OCI-LY3 (cell line): ENCODE results near the gene PDLIM5.

ENCODE experiments used
- H2AFZ ChIP-seq: fragments of 200-600, 300-600 bp; shearing (Covaris generic); 2 replicates; pipeline ENCODE4 v1.6.0; 2014; ENCODE audit warnings: antibody characterized with exemption, low read depth, low read length
- H3K27ac ChIP-seq: fragments of 200-600, 300-600 bp; sonication (generic); 2 replicates; pipeline ENCODE4 v1.5.1; 2014; ENCODE audit warnings: mild to moderate bottlenecking, low read length, moderate library complexity, mixed read lengths
- H3K27me3 ChIP-seq: fragments of 200-600, 300-600 bp; sonication (generic); 2 replicates; pipeline ENCODE4 v1.6.1; 2014; ENCODE audit warnings: low read depth, low read length, mixed read lengths
- H3K36me3 ChIP-seq: fragments of 200-600, 300-600 bp; sonication (generic); replicated peaks from 2 replicates; pipeline ENCODE3; 2014; ENCODE audit warnings: low read depth, low read length, mixed read lengths
- H3K4me1 ChIP-seq: fragments of 300-600, 200-600 bp; sonication (generic); 2 replicates; pipeline ENCODE4 v1.6.1; 2014; ENCODE audit warnings: low read length, mixed read lengths
- H3K4me2 ChIP-seq: fragments of 200-600, 300-600 bp; sonication (generic); 2 replicates; pipeline ENCODE4 v1.6.1; 2014; ENCODE audit warnings: low read length, mixed read lengths
- H3K4me3 ChIP-seq: fragments of 300-600, 200-600 bp; sonication (generic); 2 replicates; pipeline ENCODE4 v1.5.1; 2014; ENCODE audit warnings: antibody characterized with exemption, mild to moderate bottlenecking, low read length, moderate library complexity
- H3K79me2 ChIP-seq: fragments of 300-600, 200-600 bp; shearing (Covaris generic); 2 replicates; pipeline ENCODE4 v1.6.1; 2014; ENCODE audit warnings: mild to moderate bottlenecking, low read length, mixed read lengths
- H3K9ac ChIP-seq: fragments of 300-600, 200-600 bp; shearing (Covaris generic); 2 replicates; pipeline ENCODE4 v1.6.0; 2014; ENCODE audit warnings: mild to moderate bottlenecking, low read length, moderate library complexity
- H3K9me3 ChIP-seq: fragments of 200-600, 300-600 bp; shearing (Covaris generic); 2 replicates; pipeline ENCODE4 v1.6.1; 2014; ENCODE audit warnings: low read length, mixed read lengths; ENCODE audit not compliant: insufficient read depth
- H4K20me1 ChIP-seq: fragments of 200-600, 300-600 bp; sonication (generic); 2 replicates; pipeline ENCODE4 v1.6.1; 2016; ENCODE audit warnings: low read length, mixed read lengths; ENCODE audit not compliant: insufficient read depth
- EZH2phosphoT487 ChIP-seq: fragments of 200-600 bp; shearing (Covaris generic); IDR thresholded peaks from 2 replicates; pipeline ENCODE4 v1.6.1; 2018; ENCODE audit warnings: antibody characterized with exemption, mixed run types, low read depth
- TF ChIP-seq, protein P1 (sequence below): fragments of 200-600, 300-600 bp; sonication (generic); IDR thresholded peaks from 2 replicates; pipeline ENCODE4 v1.5.1; 2014; ENCODE audit warnings: antibody characterized with exemption, low read length, low read depth

Gene PDLIM5

GRCh38 chr4:94605241-94605805, 153.6 kb downstream of the PDLIM5 start:
- Histone ChIP-seq H3K9me3 (no peaks in the 10 kb centered on the region), H3K4me3 (no peak overlapping the region), H3K27me3 (no peaks in the 10 kb centered on the region), H3K36me3 (no peaks in the 10 kb centered on the region), H4K20me1 (no peaks in the 10 kb centered on the region), H3K27ac (no peak overlapping the region), H2AFZ (no peak overlapping the region), H3K4me1 (no peaks in the 10 kb centered on the region), H3K79me2 (no peaks in the 10 kb centered on the region), H3K9ac (no peak overlapping the region), H3K4me2 (no peak overlapping the region)
- TF ChIP-seq EZH2phosphoT487: no peak
- TF ChIP-seq, protein P1, sequence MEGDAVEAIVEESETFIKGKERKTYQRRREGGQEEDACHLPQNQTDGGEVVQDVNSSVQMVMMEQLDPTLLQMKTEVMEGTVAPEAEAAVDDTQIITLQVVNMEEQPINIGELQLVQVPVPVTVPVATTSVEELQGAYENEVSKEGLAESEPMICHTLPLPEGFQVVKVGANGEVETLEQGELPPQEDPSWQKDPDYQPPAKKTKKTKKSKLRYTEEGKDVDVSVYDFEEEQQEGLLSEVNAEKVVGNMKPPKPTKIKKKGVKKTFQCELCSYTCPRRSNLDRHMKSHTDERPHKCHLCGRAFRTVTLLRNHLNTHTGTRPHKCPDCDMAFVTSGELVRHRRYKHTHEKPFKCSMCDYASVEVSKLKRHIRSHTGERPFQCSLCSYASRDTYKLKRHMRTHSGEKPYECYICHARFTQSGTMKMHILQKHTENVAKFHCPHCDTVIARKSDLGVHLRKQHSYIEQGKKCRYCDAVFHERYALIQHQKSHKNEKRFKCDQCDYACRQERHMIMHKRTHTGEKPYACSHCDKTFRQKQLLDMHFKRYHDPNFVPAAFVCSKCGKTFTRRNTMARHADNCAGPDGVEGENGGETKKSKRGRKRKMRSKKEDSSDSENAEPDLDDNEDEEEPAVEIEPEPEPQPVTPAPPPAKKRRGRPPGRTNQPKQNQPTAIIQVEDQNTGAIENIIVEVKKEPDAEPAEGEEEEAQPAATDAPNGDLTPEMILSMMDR: no peak

- Histone ChIP-seq H3K9me3 (no peaks in the 10 kb centered on the region), H3K4me1 (no peaks in the 10 kb centered on the region), H3K9ac (no peak overlapping the region), H3K36me3 (no peaks in the 10 kb centered on the region), H4K20me1 (no peaks in the 10 kb centered on the region), H3K27me3 (no peaks in the 10 kb centered on the region), H3K79me2 (no peaks in the 10 kb centered on the region), H2AFZ (no peak overlapping the region), H3K27ac (no peak overlapping the region), H3K4me3 (no peak overlapping the region), H3K4me2 (no peak overlapping the region)
- no peak for TF ChIP-seq EZH2phosphoT487
- TF ChIP-seq, protein P1: no peak
Observed at GRCh38 chr4:94610145-94610544, 158.4 kb downstream of the PDLIM5 start.

DNA sequence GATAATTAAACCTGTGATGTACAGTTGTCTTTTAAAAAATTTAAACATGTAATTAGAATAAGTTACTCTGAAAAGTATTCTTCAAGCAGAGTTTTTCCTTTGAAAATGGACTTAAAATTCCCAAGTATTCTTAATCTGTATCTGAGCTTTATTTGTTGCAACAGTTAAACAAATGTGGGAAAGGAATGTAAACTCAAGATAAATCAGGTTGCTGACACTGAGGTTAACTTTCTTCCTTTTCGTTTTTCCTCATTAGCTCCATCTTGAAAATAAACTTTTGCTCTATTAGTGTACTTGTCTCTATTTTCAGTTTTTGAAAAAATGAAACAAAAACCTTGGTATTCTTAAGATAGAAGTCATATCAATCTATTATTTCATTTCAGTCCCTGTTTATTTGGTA, 161.5 kb downstream of the PDLIM5 start:
- no peak overlapping the region for H3K4me3 ChIP-seq
- no peak overlapping the region for H3K27ac ChIP-seq
- H3K4me2 ChIP-seq: no peak overlapping the region
- H2AFZ ChIP-seq: no peak overlapping the region
- no peaks in the 10 kb centered on the region for H3K36me3 ChIP-seq
- H3K79me2 ChIP-seq: no peaks in the 10 kb centered on the region
- TF ChIP-seq, protein P1: no peak
- TF ChIP-seq EZH2phosphoT487: no peak
- H3K9me3 ChIP-seq: no peaks in the 10 kb centered on the region
- H3K4me1 ChIP-seq: no peaks in the 10 kb centered on the region
- H3K27me3 ChIP-seq: no peaks in the 10 kb centered on the region
- no peak overlapping the region for H3K9ac ChIP-seq
- no peaks in the 10 kb centered on the region for H4K20me1 ChIP-seq

DNA sequence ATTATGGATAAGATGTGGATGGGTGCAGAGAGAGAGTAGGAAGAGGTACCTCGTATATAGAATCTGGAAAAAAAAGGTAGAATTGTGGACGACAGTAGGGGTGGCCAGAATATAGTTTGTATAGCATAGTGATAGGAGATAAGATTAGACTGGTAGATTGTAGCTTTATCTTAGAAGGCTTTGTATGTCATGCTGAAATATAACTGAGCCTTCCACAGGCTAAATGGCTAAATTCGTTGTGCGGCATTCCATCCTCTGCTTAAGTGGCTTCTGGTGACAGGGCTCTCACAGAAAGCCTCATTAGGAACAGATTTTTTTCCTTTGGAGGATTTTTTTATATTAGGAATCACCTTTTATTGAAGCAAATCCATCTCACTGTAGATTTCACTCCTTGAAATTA, 163.7 kb downstream of the PDLIM5 start:
- H3K36me3 ChIP-seq: no peaks in the 10 kb centered on the region
- H3K79me2 ChIP-seq: no peaks in the 10 kb centered on the region
- TF ChIP-seq EZH2phosphoT487: no peak
- TF ChIP-seq, protein P1: no peak
- H3K4me1 ChIP-seq: no peaks in the 10 kb centered on the region
- no peak overlapping the region for H3K9ac ChIP-seq
- H3K27me3 ChIP-seq: no peaks in the 10 kb centered on the region
- no peak overlapping the region for H2AFZ ChIP-seq
- no peak overlapping the region for H3K4me2 ChIP-seq
- H3K9me3 ChIP-seq: no peaks in the 10 kb centered on the region
- no peaks in the 10 kb centered on the region for H4K20me1 ChIP-seq
- H3K27ac ChIP-seq: no peak overlapping the region
- H3K4me3 ChIP-seq: no peak overlapping the region
